GM21447 (cell line): ENCODE measurements around the gene PRDM1.

Source experiments
- ATAC-seq: cut with Tn5 transposase; IDR thresholded peaks from one replicate; pipeline ENCODE4 v1.9.1; 2021; ENCODE audit not compliant: unreplicated experiment

The PRDM1 gene

GRCh38 chr6:106085984-106086813 is at the start of gene PRDM1:
Gene PRDM1, plus strand, starts transcription at chr6:106086336. Its CDS starts 218 bp downstream, at chr6:106086554.
- ATAC-seq: peak; percentile 68

- no peak for ATAC-seq
Observed at GRCh38 chr6:106037060-106037459, 49.1 kb upstream of the PRDM1 start.

GRCh38 chr6:106039897-106040592 is 46.1 kb upstream of the PRDM1 start:
- no peak for ATAC-seq

GRCh38 chr6:106044151-106044550 is 42.0 kb upstream of the PRDM1 start:
- no peak for ATAC-seq

GRCh38 chr6:106045077-106045476 is 41.1 kb upstream of the PRDM1 start:
- no peak for ATAC-seq

GRCh38 chr6:106046116-106046853 is 39.9 kb upstream of the PRDM1 start:
- ATAC-seq: no peak

GRCh38 chr6:106046854-106047200 is 39.3 kb upstream of the PRDM1 start:
- no peak for ATAC-seq

GRCh38 chr6:106048336-106048735 is 37.8 kb upstream of the PRDM1 start:
- no peak for ATAC-seq

- no peak for ATAC-seq
Observed at GRCh38 chr6:106050538-106050937, 35.6 kb upstream of the PRDM1 start.

GRCh38 chr6:106051226-106051625 is 34.9 kb upstream of the PRDM1 start:
- ATAC-seq: no peak

GRCh38 chr6:106053484-106054205 is 32.5 kb upstream of the PRDM1 start:
- no peak for ATAC-seq

GRCh38 chr6:106055489-106055888 is 30.6 kb upstream of the PRDM1 start:
- no peak for ATAC-seq

- no peak for ATAC-seq
Observed at GRCh38 chr6:106056060-106056745, 29.9 kb upstream of the PRDM1 start.

- ATAC-seq: no peak
Observed at GRCh38 chr6:106056746-106057390, 29.3 kb upstream of the PRDM1 start.

- ATAC-seq: no peak
Observed at GRCh38 chr6:106059331-106059730, 26.8 kb upstream of the PRDM1 start.

- ATAC-seq: no peak
Observed at GRCh38 chr6:106060167-106060566, 26.0 kb upstream of the PRDM1 start.

GRCh38 chr6:106063448-106063850 is 22.7 kb upstream of the PRDM1 start:
- ATAC-seq: no peak

- ATAC-seq: no peak
Observed at GRCh38 chr6:106064142-106064541, 22.0 kb upstream of the PRDM1 start.

- no peak for ATAC-seq
Observed at GRCh38 chr6:106064756-106065155, 21.4 kb upstream of the PRDM1 start.

- no peak for ATAC-seq
Observed at GRCh38 chr6:106066989-106067388, 19.1 kb upstream of the PRDM1 start.
